IMR-90 (cell line): Measurements from ENCODE around the gene TRAF3. TPM values are rescaled to one million over a fixed set of nuclear protein-coding genes. Genes with fewer than 3 reads are reported as not detected.
"Not testable (repeated sequence)": the region's sequence is repeated elsewhere in the genome, so short reads cannot be mapped to it uniquely, and the experiment has no call there.

Source experiments
- ATAC-seq: fragments of 200-7000 bp; cut with Tn5 transposase; 2 replicates; pipeline ENCODE4 v1.9.1; 2020; ENCODE audit warnings: low read depth, mild to moderate bottlenecking, moderate library complexity
- BruUV-seq: library from RNA; stranded (reverse); fragments of 400-500 nt; replicated peaks from 2 replicates; lab custom pipeline; 2021; lab: Mats Ljungman, UMichigan
- CTCF ChIA-PET: fragments of 300-600 bp; formaldehyde crosslinking; extraction: SDS; loops from one replicate; lab custom pipeline; 2021; ENCODE audit warnings: antibody characterized with exemption; lab: Yijun Ruan, JAX
- POLR2A ChIA-PET: fragments of 300-600 bp; sonication (Branson Sonifier 250); formaldehyde crosslinking; loops from one replicate; lab custom pipeline; 2022; ENCODE audit warnings: antibody characterized with exemption; ENCODE audit not compliant: unreplicated experiment; lab: Charles Lee
- DNase-seq: peaks from one replicate; pipeline ENCODE4 v3.0.0; 2013
- H2AFZ ChIP-seq: replicated peaks from 2 replicates; pipeline ENCODE3; 2013; ENCODE audit warnings: low read length, mild to moderate bottlenecking; ENCODE audit not compliant: poor library complexity
- H2AK5ac ChIP-seq: 2 replicates; pipeline ENCODE4 v1.6.1; 2013; ENCODE audit warnings: low read depth, low read length, inconsistent platforms
- H2AK9ac ChIP-seq: replicated peaks from 2 replicates; pipeline ENCODE3; 2013; ENCODE audit warnings: mild to moderate bottlenecking, low read depth, low read length, moderate library complexity; ENCODE audit not compliant: poor library complexity
- H2BK120ac ChIP-seq: 2 replicates; pipeline ENCODE4 v1.6.1; 2013; ENCODE audit warnings: low read depth, low read length, inconsistent platforms
- H2BK15ac ChIP-seq: 3 replicates; pipeline ENCODE4 v1.6.1; 2013; ENCODE audit warnings: low read depth, low read length, inconsistent platforms
- H2BK20ac ChIP-seq: 2 replicates; pipeline ENCODE4 v1.6.1; 2013; ENCODE audit warnings: low read depth, mild to moderate bottlenecking, inconsistent platforms, low read length, moderate library complexity
- H2BK5ac ChIP-seq: 2 replicates; pipeline ENCODE4 v1.6.1; 2013; ENCODE audit warnings: mild to moderate bottlenecking, low read depth, low read length, inconsistent platforms; ENCODE audit not compliant: poor library complexity, severe bottlenecking
- H3K14ac ChIP-seq: replicated peaks from 2 replicates; pipeline ENCODE4 v1.6.1; 2013; ENCODE audit warnings: low read depth, low read length, inconsistent platforms
- H3K18ac ChIP-seq: 2 replicates; pipeline ENCODE4 v1.6.1; 2013; ENCODE audit warnings: low read depth, low read length, control low read depth
- H3K23ac ChIP-seq: 2 replicates; pipeline ENCODE4 v1.6.1; 2013; ENCODE audit warnings: low read depth, low read length, inconsistent platforms
- H3K27ac ChIP-seq: 2 replicates; pipeline ENCODE4 v1.5.1; 2013; ENCODE audit warnings: mild to moderate bottlenecking, control low read depth, low read length; ENCODE audit not compliant: insufficient read depth
- H3K27me3 ChIP-seq: 2 replicates; pipeline ENCODE4 v1.6.1; 2013; ENCODE audit warnings: low read length; ENCODE audit not compliant: control insufficient read depth, insufficient read depth
- H3K36me3 ChIP-seq: 2 replicates; pipeline ENCODE4 v1.6.1; 2013; ENCODE audit warnings: low read length, mixed read lengths; ENCODE audit not compliant: control insufficient read depth, insufficient read depth
- H3K4ac ChIP-seq: 2 replicates; pipeline ENCODE4 v1.6.1; 2013; ENCODE audit warnings: low read depth, low read length, inconsistent platforms
- H3K4me1 ChIP-seq: 2 replicates; pipeline ENCODE4 v1.6.1; 2013; ENCODE audit warnings: low read length, mixed read lengths; ENCODE audit not compliant: control insufficient read depth, insufficient read depth
- H3K4me2 ChIP-seq: 2 replicates; pipeline ENCODE4 v1.6.1; 2013; ENCODE audit warnings: low read depth, mild to moderate bottlenecking, control low read depth, low read length, moderate library complexity
- H3K4me3 ChIP-seq: 2 replicates; pipeline ENCODE4 v1.5.1; 2013; ENCODE audit warnings: low read depth, mild to moderate bottlenecking, control low read depth, low read length, moderate library complexity; ENCODE audit not compliant: insufficient read depth
- H3K56ac ChIP-seq: 2 replicates; pipeline ENCODE4 v1.6.1; 2013; ENCODE audit warnings: low read length, inconsistent platforms; ENCODE audit not compliant: insufficient read depth; ENCODE audit errors: extremely low read depth
- H3K79me1 ChIP-seq, 2 experiments: 2 replicates each; pipeline ENCODE4 v1.6.1; 2013; ENCODE audit warnings: low read length in 2 of 2, inconsistent platforms in 1 of 2, low read depth in 1 of 2
- H3K9ac ChIP-seq: 2 replicates; pipeline ENCODE4 v1.6.1; 2013; ENCODE audit warnings: low read depth, low read length, control low read depth
- H3K9me1 ChIP-seq: 2 replicates; pipeline ENCODE4 v1.6.1; 2013; ENCODE audit warnings: low read length, inconsistent platforms; ENCODE audit not compliant: insufficient read depth
- H3K9me3 ChIP-seq: 2 replicates; pipeline ENCODE4 v1.6.1; 2013; ENCODE audit warnings: low read length; ENCODE audit not compliant: control insufficient read depth, insufficient read depth
- H4K20me1 ChIP-seq: 2 replicates; pipeline ENCODE4 v1.6.1; 2013; ENCODE audit warnings: low read length, inconsistent platforms; ENCODE audit not compliant: insufficient read depth
- H4K5ac ChIP-seq: 2 replicates; pipeline ENCODE4 v1.6.1; 2013; ENCODE audit warnings: mild to moderate bottlenecking, low read depth, low read length, control low read depth
- H4K8ac ChIP-seq, 2 experiments: 2 replicates each; pipeline ENCODE4 v1.6.1; 2013; ENCODE audit warnings: low read depth in 2 of 2, low read length in 2 of 2, control low read depth in 1 of 2, inconsistent platforms in 1 of 2
- H4K91ac ChIP-seq: 2 replicates; pipeline ENCODE4 v1.6.1; 2013; ENCODE audit warnings: low read depth, low read length, inconsistent platforms; ENCODE audit not compliant: insufficient read depth
- POLR2A ChIP-seq: IDR thresholded peaks from 2 replicates; pipeline ENCODE4 v1.6.1; 2012; ENCODE audit warnings: mild to moderate bottlenecking, low read depth, low read length
- WGBS, 2 experiments: methylation state at CpG; one replicate each; pipeline versions ENCODE4 v1.1.5 to v1.1.7; 2013; ENCODE audit warnings: missing lambda C conversion rate in 2 of 2; ENCODE audit not compliant: insufficient read length in 1 of 2; ENCODE audit errors: extremely low coverage in 2 of 2; 5-methylcytosine and 5-hydroxymethylcytosine counted together
- dilution Hi-C: fragments of 300-500 bp; cut with HindIII; formaldehyde crosslinking; loops from one replicate; pipeline ENCODE4 v1.14.3; 2018; ENCODE audit warnings: low sequenced_read_pairs; ENCODE audit not compliant: unreplicated experiment
- in situ Hi-C: fragments of 300-500 bp; cut with MboI; formaldehyde crosslinking; loops from 3 replicates; pipeline ENCODE4 v1.14.3; 2019; ENCODE audit warnings: low sequenced_read_pairs, inconsistent platforms, mixed read lengths
- intact Hi-C: fragments of 100-400 bp; cut with micrococcal nuclease; formaldehyde crosslinking; loops from 2 replicates; pipeline ENCODE4 v1.10.0; 2022
- polyA plus RNA-seq, 3 experiments: library from polyadenylated mRNA; depleted of rRNA; stranded (reverse); fragments of >200 nt; gene quantifications; 2 replicates each; pipeline ENCODE4 v1.2.3, GENCODE V29; 2012; ENCODE audit warnings: low replicate concordance in 1 of 3
- total RNA-seq: library from RNA; depleted of rRNA; stranded (reverse); fragments of >200 nt; gene quantifications from 2 replicates; pipeline ENCODE4 v1.2.3, GENCODE V29; 2012

TRAF3 gene
- total and polyA plus RNA-seq, 2 of the 4 experiments (the other 2 are of a cell fraction): 21.2 to 25.3 TPM

DNA sequence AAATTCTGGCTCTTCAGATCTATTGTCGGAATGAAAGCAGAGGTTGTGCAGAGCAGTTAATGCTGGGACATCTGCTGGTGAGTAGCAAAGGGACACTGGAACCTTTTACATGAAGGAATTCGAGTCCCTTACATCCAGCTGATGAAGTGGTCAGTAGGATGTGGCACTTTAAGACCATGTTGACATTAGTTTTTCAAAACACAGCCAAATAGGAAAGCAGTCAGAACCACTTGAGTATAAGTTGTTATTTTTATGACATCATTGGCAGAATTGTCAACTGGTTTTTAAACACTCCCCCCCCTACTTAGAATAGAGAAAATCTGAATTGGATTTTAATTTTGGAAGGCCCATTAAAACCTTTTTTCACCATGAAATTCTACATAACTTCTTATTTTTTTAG, 98.4 kb downstream of the TRAF3 start:
- H3K27me3 ChIP-seq: no peaks in the 10 kb centered on the region
- H4K20me1 ChIP-seq: no peaks in the 10 kb centered on the region
- in situ Hi-C loops (no loop called here), dilution Hi-C loops (no loop called here), intact Hi-C loops (loop anchor here (5.0 kb wide), 1 partner anchor 38 kb away; no protein-coding TSS in a partner anchor)
- peaks cover 19% of the 10 kb centered on the region for H3K9me1 ChIP-seq
- POLR2A ChIA-PET: no interaction called here
- H2BK5ac ChIP-seq: no peak overlapping the region
- H3K9me3 ChIP-seq: no peaks in the 10 kb centered on the region
- H3K36me3 ChIP-seq: peaks cover 20% of the 10 kb centered on the region
- no peak overlapping the region for H4K91ac ChIP-seq
- H3K4me3 ChIP-seq: no peak overlapping the region
- H2AFZ ChIP-seq: no peak overlapping the region
- no peak overlapping the region for H3K4ac ChIP-seq
- H3K9ac ChIP-seq: no peak overlapping the region
- H3K56ac ChIP-seq: no peak overlapping the region
- no peak overlapping the region for H2BK20ac ChIP-seq
- H3K27ac ChIP-seq: no peak overlapping the region
- no peak overlapping the region for H2AK5ac ChIP-seq
- DNase-seq (peak; percentile 8), ATAC-seq (no peak)
- H2BK120ac ChIP-seq: no peak overlapping the region
- no peak overlapping the region for H4K5ac ChIP-seq
- H3K79me1 ChIP-seq: peaks cover 0 to 12% of the 10 kb centered on the region in 2 experiments; a peak in 3 of 4 replicates
- no peak overlapping the region for H3K14ac ChIP-seq
- no peak overlapping the region for H3K23ac ChIP-seq
- H2BK15ac ChIP-seq: no peak overlapping the region
- H3K18ac ChIP-seq: no peak overlapping the region
- BruUV-seq: no TSS peak
- no peak for TF ChIP-seq POLR2A
- H3K4me2 ChIP-seq: no peak overlapping the region
- CTCF ChIA-PET: interaction anchor here (0.7 kb wide), 1 partner anchor 172 kb away, joined by 4 read pairs; no protein-coding TSS in a partner anchor
- no peak overlapping the region for H2AK9ac ChIP-seq
- no CpG with 5 or more reads among the region's 2 CpGs for WGBS, 2 experiments
- H4K8ac ChIP-seq: no peak overlapping the region
- peaks cover 8% of the 10 kb centered on the region for H3K4me1 ChIP-seq

DNA sequence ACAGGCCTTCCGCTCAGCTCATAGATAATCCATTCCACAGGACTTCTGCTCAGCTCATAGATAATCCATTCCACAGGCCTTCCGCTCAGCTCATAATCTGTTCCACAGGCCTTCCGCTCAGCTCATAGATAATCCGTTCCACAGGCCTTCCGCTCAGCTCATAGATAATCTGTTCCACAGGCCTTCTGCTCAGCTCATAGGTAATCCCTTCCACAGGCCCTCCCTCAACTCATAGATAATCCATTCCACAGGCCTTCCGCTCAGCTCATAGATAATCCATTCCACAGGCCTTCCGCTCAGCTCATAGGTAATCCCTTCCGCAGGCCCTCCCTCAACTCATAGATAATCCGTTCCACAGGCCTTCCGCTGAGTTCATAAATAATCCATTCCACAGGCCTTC, 100.3 kb downstream of the TRAF3 start:
- H3K14ac ChIP-seq, H3K4me3 ChIP-seq, H2BK120ac ChIP-seq, H4K8ac ChIP-seq, H3K9ac ChIP-seq, H4K5ac ChIP-seq, H4K20me1 ChIP-seq, H2BK15ac ChIP-seq, H2AK5ac ChIP-seq, H3K9me3 ChIP-seq, H3K4me1 ChIP-seq, H2AK9ac ChIP-seq, ATAC-seq, H2BK20ac ChIP-seq, CTCF ChIA-PET, H4K91ac ChIP-seq, H3K4ac ChIP-seq, H3K23ac ChIP-seq, H3K27me3 ChIP-seq, POLR2A ChIA-PET, BruUV-seq, H3K56ac ChIP-seq, dilution Hi-C loops, H3K18ac ChIP-seq, H2BK5ac ChIP-seq, H3K27ac ChIP-seq, in situ Hi-C loops, DNase-seq, H2AFZ ChIP-seq, H3K4me2 ChIP-seq: not testable (repeated sequence)
- peaks cover 14% of the 10 kb centered on the region for H3K36me3 ChIP-seq
- peaks cover 0 to 12% of the 10 kb centered on the region in 2 experiments; a peak in 3 of 4 replicates for H3K79me1 ChIP-seq
- intact Hi-C loops: loop anchor here (5.0 kb wide), 1 partner anchor 40 kb away; no protein-coding TSS in a partner anchor
- 100% methylated on average over 3 of the region's 10 CpGs; no CpG with 5 or more reads in 1 of the 2 experiments for WGBS, 2 experiments
- peaks cover 13% of the 10 kb centered on the region for H3K9me1 ChIP-seq
